HG03521 (cell line): ENCODE results near the gene TMEM69.
"Not testable (repeated sequence)": the region's sequence is repeated elsewhere in the genome, so short reads cannot be mapped to it uniquely, and the experiment has no call there.

ENCODE experiments used
- ATAC-seq: cut with Tn5 transposase; IDR thresholded peaks from one replicate; pipeline ENCODE4 v1.9.1; 2021; ENCODE audit warnings: mild to moderate bottlenecking, moderate library complexity; ENCODE audit not compliant: unreplicated experiment

TMEM69 gene

DNA sequence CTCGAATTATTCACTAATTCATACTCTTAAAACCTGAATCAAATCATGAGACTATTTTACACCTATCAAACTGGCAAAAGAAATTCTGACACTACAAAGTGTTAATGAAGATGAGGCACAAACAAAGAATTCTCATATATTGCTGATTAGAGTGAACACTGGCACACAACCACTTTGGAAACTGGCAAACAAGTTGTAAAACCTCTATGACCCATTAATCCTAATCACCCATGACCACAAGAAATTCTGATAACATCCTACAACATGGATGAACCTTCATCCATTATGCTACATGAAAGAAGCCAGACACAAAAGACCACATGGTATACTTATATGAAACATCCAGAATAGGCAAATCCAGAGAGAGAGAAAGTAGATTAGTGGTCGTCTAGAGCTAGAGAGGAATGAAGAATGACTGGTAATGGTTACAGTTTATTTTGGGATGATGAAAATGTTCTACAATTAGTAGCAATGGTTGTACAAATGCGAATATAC is 10.2 kb upstream of the TMEM69 start:
- no peak for ATAC-seq

- ATAC-seq, result no peak
Measured at GRCh38 chr1:45678489-45678888, 9.5 kb upstream of the TMEM69 start.

- no peak for ATAC-seq
Measured at GRCh38 chr1:45679123-45679522, 8.9 kb upstream of the TMEM69 start.

DNA sequence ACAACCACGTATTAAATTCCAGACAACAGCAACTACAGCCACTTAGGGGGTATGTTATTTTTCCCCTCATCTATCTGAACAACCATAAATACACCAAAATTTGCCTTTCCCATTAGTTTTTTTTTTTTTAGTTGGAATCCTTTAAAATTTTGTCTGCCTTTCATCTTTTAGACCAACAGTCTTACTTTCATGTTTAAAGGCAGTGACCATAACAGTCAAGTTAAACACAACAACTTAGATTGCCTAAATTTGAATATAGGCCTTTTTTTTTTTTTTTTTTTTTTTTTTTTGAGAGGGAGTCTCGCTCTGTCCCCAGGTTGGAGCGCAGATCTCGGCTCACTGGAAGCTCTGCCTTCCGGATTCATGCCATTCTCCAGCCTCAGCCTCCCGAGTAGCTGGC is 5.0 kb upstream of the TMEM69 start:
- ATAC-seq, result no peak

- no peak for ATAC-seq
Measured at GRCh38 chr1:45684402-45684801, 3.6 kb upstream of the TMEM69 start.

DNA sequence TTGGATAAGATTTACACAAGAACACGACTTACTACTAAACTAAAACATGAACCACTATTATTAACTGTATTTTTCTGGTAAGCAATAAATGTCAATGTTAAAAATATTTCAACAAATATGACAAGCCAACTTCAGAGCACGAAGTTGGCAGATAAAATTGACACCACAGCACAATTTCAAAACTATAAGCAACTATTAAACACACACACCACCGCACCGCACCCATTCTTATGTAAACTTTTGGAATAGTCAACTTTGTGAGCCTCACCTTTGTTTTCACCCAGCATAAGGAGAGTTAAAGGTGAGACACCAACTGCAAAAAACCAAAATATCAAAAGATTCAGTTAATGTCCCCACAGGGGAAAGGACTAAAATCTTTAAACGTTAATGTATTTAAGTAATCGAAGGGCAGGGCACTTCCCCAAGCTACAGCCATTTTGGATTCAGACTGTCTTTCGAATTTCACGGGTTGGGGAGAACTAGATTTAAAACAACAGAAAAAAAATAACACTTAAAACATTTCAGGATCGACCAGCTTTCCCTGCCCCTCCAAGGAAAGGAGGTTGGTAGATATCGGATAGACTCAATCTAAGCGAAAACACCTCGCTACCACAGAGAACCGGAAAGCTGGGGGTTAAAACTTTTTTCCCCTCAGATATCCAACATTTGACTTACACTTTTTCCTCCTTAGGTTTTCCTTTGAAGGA is 2.5 kb upstream of the TMEM69 start:
- ATAC-seq, result no peak

DNA sequence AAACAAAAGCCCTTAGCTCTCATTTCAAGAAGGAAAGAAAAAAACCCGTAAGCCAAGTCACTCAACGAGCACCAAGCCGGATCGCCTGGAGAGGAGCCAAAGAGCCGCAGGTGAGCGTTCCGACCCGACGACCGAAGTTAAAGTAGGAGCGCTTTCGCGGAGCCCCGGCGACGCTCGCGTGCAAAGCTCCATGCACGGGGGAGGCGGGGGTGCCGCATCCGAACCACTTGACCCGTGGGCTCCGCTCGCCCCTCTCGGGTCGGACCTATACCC is 2.0 kb upstream of the TMEM69 start:
- ATAC-seq, result peak; percentile 9

- ATAC-seq, result peak; percentile 60
Measured at GRCh38 chr1:45686288-45687013, 1.5 kb upstream of the TMEM69 start, which contains the start of gene GPBP1L1. Gene GPBP1L1 (minus strand): TSS chr1:45686533. CDS start chr1:45659087, 27,446 bp downstream.

DNA sequence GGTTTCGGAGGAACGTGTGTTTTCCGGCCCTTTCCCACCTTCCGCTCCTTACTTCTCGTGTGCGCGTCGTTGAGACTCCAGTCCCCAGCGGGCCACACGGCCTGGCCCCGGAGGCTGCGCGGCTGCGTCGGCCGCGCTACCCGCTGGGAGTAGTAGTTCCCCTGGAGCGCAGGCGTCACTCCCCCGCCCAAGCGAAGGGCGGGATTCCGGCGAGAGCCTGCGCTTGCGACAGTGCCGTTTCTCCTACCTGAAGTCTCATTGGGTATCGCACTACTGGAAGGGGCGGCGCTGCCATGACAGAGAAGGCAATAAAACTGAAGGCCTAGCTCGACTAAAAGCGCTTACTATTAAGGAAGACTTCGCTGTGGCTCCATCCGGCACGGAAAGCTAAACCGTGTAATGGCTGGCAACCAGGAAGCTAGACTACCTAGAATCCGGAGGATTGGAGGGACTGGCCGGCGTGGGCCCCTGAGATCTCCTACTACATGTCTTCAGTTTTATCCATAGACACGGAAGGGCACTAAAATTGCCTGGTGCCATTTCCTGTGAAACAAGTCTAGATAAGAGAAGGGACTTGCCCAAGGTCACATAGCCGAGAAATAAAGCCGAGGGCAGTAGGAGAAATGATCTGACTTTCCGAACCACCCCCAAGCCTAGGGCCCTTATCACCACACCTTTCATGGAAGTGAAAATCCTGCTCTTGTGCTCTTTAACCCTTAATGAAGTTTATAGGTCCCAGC is 797 bp upstream of the TMEM69 start:
- ATAC-seq, result peak; percentile 76

DNA sequence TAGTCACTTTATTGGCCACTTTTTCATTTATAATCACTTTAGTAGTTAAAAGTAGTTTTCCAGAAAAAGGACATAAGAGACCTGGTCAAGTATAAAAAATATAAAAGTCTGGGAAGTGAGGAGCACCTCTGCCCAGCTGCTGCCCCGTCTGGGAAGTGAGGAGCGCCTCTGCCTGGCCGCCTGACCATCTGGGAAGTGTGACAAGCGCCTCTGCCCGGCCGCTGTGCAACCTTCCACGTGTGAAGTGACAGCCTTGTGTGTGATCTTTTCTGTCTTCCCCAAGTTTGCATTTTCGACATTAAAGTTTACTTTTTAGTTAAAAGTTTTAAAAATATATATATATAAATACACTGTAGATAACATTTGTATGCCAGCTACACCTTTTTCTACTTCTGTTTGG is 5.8 kb downstream of the TMEM69 start:
- not testable (repeated sequence) for ATAC-seq

GRCh38 chr1:45694823-45695222 is 6.8 kb downstream of the TMEM69 start:
- no peak for ATAC-seq

- no peak for ATAC-seq
Measured at GRCh38 chr1:45704637-45705036, 16.7 kb downstream of the TMEM69 start.

DNA sequence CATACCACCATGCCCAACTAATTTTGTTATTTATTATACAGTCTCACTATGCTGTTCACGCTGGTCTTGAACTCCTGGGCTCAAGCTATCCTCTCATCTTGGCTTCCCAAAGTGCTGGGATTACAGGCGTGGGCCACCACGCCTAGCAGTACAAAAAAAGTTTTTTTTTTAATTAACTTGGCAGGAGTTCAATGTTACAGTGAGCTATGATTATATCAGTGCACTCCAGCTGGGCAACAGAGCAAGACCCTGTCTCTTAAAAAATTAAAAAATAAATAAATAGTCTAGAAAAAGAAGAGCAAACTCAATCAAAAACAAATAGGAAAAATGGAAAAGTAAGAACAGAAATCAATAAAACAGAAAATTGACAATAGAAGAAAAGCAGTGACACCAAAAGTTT is 25.7 kb downstream of the TMEM69 start:
- no peak for ATAC-seq

DNA sequence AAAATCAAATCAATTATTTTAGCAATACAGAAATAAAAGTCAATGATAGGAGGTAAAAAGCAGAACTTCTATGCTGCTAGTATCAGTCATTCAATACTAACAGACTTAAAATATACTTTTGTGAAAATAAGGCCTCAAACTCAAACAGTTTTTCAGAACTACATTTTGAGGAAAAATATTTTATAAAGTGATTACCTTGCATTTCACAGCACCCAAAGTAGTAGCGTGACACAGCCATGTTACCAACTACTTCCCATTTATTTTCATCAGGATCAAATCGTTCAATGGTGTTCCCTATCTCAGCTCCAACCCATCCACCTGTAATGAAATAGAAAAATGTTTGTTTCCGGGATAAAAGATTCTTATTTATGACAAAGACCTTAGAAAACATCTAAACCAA is 28.7 kb downstream of the TMEM69 start:
- ATAC-seq, result no peak

DNA sequence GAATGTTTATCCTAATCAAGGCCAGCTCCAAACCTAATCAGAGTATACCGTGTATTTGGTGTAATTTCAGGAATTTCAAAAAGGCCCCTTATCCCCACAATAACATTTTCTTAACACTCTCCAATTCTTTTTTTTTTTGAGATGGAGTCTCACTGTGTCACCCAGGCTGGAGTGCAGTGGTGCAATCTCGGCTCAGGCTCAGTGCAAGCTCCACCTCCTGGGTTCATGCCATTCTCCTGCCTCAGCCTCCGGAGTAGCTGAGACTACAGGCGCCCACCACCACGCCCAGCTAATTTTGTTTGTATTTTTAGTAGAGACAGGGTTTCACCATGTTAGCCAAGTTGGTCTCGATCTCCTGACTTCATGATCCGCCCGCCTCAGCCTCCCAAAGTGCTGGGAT is 29.4 kb downstream of the TMEM69 start:
- not testable (repeated sequence) for ATAC-seq

GRCh38 chr1:45718289-45718688 is 30.3 kb downstream of the TMEM69 start:
- no peak for ATAC-seq

DNA sequence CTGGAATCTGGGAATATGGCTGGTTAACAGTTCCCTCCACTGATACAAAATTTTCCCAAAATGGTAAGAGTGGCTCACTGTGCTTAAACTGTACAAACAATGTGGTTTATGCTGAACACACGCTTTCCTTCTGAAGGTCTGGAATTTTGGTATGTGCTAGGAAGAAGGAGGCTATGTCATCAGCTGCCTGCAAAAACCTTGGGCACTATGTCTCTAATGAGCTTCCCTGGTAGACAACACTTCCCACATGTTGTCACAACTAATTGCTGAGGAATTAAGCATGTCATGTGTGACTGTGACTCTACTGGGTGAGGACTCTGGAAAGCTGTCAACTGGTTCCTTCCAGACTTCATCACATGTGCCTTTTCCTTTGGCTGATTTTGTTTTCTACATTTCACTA is 33.2 kb downstream of the TMEM69 start:
- no peak for ATAC-seq

- ATAC-seq, result no peak
Measured at GRCh38 chr1:45722809-45723208, 34.8 kb downstream of the TMEM69 start.

DNA sequence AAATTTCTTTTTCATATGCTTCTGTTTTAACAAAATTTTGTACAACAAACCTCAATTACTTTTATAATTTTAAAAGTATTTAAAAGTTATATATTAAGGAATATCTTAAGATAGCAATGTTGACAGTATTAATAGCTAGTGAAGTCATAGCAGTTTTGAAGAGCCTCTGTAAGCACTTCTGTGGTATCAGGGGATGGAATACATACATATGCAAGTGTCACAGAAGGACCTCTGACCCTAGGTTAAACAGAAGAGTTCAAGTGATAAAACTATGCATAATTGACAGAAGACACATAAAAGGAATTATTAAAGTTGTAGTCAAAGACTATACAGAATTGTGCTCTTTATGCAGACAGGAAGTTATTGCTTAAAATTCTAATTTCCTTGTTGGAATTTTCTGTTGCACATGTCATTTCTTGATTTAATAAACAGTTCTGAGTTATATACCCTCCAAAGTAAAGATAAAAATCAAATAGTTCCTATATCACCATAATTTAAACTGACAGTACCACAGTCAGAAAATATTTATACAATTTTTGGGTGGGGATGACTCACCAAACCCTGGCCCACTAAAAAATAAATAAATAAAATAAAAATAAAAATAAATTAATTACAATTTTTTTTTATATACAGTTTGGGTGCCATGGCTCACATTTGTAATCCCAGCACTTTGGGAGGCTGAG is 35.4 kb downstream of the TMEM69 start:
- ATAC-seq, result no peak

- not testable (repeated sequence) for ATAC-seq
Measured at GRCh38 chr1:45726007-45726406, 38.0 kb downstream of the TMEM69 start.

DNA sequence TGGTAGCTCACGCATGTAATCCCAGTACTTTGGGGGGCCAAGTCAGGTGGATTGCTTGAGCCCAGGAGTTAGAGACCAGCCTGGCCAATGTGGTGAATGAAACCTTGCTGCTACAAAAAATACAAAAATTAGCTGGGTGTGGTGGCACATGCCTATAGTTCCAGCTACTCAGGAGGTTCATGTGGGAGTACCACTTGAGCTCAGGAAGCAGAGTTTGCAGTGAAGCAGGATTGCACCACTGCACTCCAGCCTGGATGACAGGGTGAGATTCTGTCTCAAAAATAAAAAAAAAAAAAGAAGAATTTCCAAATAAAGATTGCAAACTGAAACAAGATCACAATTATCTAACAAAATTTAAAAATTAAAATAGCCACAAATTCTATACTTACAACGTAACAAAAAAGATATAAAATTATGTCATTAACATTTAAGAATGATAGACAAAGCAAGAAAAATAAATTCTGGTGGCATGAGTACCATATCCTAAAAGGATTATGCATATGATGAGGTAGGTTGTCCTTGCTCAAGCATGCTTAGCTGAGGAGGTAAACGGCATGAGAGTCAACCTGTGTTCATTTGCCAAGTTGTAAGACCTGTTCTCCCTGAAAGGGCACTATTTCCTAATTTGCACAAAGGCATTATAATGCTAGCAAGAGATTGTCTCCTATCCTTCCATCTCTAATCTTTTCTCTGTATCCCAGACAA is 42.2 kb downstream of the TMEM69 start:
- ATAC-seq, result no peak
